ENCODE data around the gene MT3. TPM values are rescaled to one million over a fixed set of nuclear protein-coding genes. Genes with fewer than 3 reads are reported as not detected.

MT3 gene
- not detected in 3 replicates for total RNA-seq

DNA sequence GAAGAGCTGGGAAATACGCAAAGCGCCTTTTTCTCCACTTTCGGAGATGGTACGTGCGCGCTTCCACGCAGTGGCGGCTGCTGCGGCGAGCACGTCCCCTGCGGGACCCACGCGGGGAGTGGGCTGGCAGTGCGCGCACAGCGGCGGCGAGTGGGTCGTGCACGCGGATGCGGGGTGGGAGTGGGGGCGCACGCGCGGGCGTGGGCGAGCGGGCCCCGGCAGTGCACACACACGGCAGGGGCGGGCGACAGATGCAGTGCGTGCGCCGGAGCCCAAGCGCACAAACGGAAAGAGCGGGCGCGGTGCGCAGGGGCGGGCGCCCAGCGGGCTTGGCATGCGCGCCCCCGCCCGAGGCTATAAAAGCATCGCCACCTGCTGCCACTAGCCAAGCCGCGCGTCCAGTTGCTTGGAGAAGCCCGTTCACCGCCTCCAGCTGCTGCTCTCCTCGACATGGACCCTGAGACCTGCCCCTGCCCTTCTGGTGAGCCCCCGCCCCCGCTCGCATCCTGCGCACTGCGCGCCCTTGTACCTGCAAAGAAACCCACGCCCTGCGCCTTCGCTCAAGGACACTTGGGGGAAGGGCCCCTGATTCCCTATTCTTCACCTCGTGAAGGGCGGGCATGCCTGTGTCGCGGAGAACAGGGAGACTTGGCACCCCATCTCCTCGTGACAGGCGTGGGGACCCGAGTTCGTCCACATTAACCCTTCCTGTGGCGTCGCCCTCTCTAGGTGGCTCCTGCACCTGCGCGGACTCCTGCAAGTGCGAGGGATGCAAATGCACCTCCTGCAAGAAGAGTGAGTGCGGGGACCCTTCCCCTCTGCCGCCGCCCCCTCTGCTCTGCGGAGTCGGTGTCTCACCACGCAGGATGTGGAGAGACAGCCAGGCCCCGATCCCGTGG, at the start of gene MT3:
MT3 (plus strand) TSS at position 388 of the 899 bp plus-strand sequence; CDS start at position 451, 63 bp downstream.
- no peak within 1 kb of the TSS for H3K27ac Mint-ChIP-seq
- TF ChIP-seq, protein P1, sequence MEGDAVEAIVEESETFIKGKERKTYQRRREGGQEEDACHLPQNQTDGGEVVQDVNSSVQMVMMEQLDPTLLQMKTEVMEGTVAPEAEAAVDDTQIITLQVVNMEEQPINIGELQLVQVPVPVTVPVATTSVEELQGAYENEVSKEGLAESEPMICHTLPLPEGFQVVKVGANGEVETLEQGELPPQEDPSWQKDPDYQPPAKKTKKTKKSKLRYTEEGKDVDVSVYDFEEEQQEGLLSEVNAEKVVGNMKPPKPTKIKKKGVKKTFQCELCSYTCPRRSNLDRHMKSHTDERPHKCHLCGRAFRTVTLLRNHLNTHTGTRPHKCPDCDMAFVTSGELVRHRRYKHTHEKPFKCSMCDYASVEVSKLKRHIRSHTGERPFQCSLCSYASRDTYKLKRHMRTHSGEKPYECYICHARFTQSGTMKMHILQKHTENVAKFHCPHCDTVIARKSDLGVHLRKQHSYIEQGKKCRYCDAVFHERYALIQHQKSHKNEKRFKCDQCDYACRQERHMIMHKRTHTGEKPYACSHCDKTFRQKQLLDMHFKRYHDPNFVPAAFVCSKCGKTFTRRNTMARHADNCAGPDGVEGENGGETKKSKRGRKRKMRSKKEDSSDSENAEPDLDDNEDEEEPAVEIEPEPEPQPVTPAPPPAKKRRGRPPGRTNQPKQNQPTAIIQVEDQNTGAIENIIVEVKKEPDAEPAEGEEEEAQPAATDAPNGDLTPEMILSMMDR (IDR thresholded peaks at IDR 0.05; ENCODE audit: unreplicated experiment): no peak
- peaks cover 9% of the 10 kb centered on the region for H3K9me3 Mint-ChIP-seq
- DNase-seq (ENCODE audit: low spot score in 2 of 2, unreplicated experiment in 2 of 2): no peak
- peaks cover 10% of the 10 kb centered on the region for H3K4me1 Mint-ChIP-seq
- no peaks in the 10 kb centered on the region for H3K36me3 Mint-ChIP-seq
- peaks cover 98% of the 10 kb centered on the region for H3K27me3 Mint-ChIP-seq (ENCODE audit: low read depth)
- H3K4me3 Mint-ChIP-seq: peak within 1 kb of the TSS; percentile 66

DNA sequence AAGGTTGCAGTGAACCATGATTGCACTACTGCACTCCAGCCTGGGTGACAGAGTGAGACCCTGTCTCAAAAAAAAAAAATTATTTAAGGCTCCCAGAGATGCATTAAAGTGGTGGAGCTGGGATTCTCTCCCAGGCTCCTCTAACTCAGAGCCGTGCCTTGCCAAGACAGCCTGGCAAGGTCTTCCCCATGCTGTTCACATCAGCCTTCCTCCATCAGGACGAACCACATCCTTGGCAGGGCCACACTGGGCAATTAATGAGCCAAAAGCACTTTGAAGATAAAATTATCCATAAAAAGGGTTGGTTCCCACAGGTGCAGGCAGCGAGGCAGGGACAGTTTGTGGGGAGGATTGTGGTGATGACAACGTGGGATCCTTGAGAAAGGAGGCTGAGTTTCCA, 49.7 kb upstream of the MT3 start:
- H3K27me3 Mint-ChIP-seq (ENCODE audit: low read depth): peaks cover 32% of the 10 kb centered on the region
- no peak for DNase-seq (ENCODE audit: low spot score in 2 of 2, unreplicated experiment in 2 of 2)
- no peak overlapping the region for H3K27ac Mint-ChIP-seq
- H3K4me3 Mint-ChIP-seq: no peak overlapping the region
- peaks cover 3% of the 10 kb centered on the region for H3K9me3 Mint-ChIP-seq
- TF ChIP-seq, protein P1 (IDR thresholded peaks at IDR 0.05; ENCODE audit: unreplicated experiment): no peak
- H3K4me1 Mint-ChIP-seq: no peaks in the 10 kb centered on the region
- no peaks in the 10 kb centered on the region for H3K36me3 Mint-ChIP-seq

DNA sequence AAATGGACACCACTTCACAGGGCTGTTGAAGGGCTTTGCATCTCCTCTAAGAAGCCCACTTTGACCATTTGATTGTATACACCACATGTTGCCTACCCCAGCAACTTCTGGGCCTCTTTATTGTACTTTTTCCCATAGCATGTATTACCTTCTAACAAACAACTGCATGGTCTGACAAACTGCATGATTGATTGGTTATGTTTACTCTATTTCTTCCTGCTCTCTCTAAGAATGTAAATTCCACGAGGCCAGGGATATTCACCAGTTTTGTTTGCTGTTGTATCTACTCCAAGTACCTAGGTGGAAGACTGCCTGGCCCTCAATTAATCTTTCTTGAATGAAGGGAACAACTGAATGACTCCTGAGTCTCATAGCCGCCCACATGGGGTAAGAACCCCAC, 47.3 kb upstream of the MT3 start:
- TF ChIP-seq, protein P1 (IDR thresholded peaks at IDR 0.05; ENCODE audit: unreplicated experiment): no peak
- no peak for DNase-seq (ENCODE audit: low spot score in 2 of 2, unreplicated experiment in 2 of 2)
- peaks cover 3% of the 10 kb centered on the region for H3K9me3 Mint-ChIP-seq
- H3K27ac Mint-ChIP-seq: no peak overlapping the region
- no peaks in the 10 kb centered on the region for H3K4me1 Mint-ChIP-seq
- H3K4me3 Mint-ChIP-seq: no peak overlapping the region
- H3K36me3 Mint-ChIP-seq: no peaks in the 10 kb centered on the region
- peaks cover 16% of the 10 kb centered on the region for H3K27me3 Mint-ChIP-seq (ENCODE audit: low read depth)

DNA sequence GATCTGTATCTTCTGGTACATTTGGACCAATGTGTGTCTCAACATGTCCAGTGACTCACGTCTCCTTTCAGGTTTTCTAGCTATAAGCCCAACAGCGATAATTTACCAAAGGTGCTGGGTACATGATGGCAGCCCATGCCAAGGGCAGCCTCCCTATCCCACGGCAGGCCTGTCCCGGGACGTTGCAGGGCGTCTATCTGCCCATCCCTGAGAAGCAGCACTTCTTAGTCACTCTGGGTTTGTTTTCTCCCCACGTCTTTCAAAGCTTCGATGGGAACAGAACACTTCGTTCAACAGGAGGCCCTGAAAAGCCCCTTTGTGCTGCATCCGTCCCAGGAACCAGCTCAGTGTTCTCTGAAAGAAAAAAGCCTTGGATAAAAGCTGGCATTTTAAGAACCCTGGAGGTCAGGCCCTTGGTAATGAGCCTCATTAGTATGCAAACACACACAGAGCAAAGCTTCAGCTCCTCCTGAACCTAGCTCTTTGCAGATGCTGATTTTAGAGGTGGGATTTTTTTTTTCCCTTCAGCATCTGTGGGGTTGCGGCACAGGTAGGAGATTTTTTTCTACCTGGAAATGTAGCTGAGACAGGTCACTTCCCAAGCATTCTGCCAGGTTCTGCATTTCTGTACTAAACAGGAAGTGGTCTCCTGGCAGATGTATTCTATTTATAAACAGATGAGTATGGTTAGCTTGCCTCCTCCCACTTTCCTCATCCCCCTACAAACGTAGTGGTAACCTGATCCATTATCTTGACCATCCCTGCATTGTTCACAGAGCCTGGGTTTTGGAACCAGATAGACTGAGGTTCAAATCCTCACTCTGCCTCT, 42.0 kb upstream of the MT3 start:
- peaks cover 3% of the 10 kb centered on the region for H3K4me1 Mint-ChIP-seq
- H3K4me3 Mint-ChIP-seq: no peak overlapping the region

DNA sequence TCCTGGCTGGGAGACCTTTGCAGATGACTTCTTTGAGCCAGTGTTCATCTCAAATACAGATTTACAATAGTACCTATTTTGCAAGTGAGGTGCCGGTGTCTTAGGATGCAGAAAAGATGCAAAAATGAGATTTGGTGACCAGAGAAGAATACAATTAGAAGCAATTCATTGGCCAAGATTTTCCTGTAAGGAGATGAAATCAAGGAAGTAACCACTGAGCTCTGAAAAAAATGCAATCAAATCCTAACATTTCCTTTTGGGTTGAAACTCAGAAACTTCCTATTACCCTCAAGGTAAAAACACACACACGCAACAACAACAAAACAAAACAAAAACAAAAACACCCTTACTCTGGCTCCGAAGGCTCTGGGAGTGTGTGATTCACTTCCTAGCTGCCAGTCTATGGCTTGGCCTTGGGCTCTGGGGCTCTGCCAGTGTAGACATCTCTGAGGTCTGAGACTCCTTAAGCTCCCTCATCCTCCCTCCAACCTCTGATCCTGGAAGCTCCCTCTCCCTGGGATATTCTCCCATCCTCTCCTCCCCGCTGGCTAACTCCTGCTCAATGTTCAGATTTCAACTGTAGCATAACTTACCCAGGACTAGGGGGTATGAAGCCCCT, 41.3 kb upstream of the MT3 start:
- Mint-ChIP-seq H3K27ac (no peak overlapping the region), H3K9me3 (no peaks in the 10 kb centered on the region), H3K4me1 (peaks cover 3% of the 10 kb centered on the region), H3K36me3 (no peaks in the 10 kb centered on the region), H3K27me3 (ENCODE audit: low read depth) (peaks cover 20% of the 10 kb centered on the region), H3K4me3 (no peak overlapping the region)
- DNase-seq (ENCODE audit: low spot score in 2 of 2, unreplicated experiment in 2 of 2): no peak
- TF ChIP-seq, protein P1 (IDR thresholded peaks at IDR 0.05; ENCODE audit: unreplicated experiment): no peak

More for the DNA sequence above, 42.0 kb upstream of the MT3 start:
- TF ChIP-seq, protein P1 (IDR thresholded peaks at IDR 0.05; ENCODE audit: unreplicated experiment): no peak
- Mint-ChIP-seq H3K27me3 (ENCODE audit: low read depth) (peaks cover 23% of the 10 kb centered on the region), H3K36me3 (no peaks in the 10 kb centered on the region), H3K27ac (no peak overlapping the region), H3K9me3 (no peaks in the 10 kb centered on the region)
- no peak for DNase-seq (ENCODE audit: low spot score in 2 of 2, unreplicated experiment in 2 of 2)
